GM15510 (cell line): ENCODE results near the gene CCDC57.

Experiments used
- POLR2A ChIP-seq: IDR thresholded peaks from 3 replicates; pipeline ENCODE4 v1.6.1; 2011; ENCODE audit warnings: borderline replicate concordance; ENCODE audit not compliant: insufficient read length; ENCODE audit errors: extremely low read depth

Gene CCDC57

DNA sequence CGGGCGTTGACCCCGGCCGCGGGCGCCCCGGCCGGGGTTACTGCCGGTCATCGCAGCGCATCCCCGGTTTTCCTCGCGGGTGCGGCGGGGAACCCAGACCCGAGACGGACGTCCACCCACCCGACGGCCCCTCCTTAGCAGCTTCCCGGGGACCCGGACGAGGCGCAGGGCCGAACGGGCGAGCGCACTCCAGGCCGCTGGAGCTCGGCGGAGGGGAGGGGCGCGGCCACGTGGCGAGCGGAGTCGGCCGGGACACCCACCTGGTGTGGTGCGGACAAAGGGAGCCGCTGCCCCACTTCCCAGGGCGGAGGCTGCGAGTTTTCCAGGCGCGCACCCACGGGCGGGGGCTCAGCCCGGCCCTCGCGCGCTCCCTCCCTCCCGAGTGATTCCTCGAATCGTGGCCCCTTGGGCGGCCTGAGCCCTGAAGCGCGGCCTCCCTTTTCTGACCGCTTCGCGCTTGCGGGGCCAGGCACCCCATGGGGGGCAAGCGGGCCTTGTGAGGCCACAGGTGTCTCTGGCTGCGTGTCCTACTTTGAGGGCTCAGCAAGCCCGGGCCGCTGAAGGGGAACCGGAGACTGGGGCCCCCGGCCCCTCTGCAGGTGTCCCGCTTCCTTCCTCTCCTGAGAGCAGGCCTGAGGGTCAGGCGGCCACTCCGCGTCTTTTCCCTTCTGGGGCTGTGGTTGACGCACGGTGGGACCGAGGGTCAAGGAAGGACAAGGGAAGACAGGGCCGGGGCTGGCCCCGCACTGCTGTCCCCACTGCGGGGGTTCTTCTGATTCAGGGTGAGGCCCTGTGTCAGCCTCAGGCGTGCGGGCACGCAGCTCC is 113.5 kb downstream of the CCDC57 start:
- peak; percentile 53 for TF ChIP-seq POLR2A

DNA sequence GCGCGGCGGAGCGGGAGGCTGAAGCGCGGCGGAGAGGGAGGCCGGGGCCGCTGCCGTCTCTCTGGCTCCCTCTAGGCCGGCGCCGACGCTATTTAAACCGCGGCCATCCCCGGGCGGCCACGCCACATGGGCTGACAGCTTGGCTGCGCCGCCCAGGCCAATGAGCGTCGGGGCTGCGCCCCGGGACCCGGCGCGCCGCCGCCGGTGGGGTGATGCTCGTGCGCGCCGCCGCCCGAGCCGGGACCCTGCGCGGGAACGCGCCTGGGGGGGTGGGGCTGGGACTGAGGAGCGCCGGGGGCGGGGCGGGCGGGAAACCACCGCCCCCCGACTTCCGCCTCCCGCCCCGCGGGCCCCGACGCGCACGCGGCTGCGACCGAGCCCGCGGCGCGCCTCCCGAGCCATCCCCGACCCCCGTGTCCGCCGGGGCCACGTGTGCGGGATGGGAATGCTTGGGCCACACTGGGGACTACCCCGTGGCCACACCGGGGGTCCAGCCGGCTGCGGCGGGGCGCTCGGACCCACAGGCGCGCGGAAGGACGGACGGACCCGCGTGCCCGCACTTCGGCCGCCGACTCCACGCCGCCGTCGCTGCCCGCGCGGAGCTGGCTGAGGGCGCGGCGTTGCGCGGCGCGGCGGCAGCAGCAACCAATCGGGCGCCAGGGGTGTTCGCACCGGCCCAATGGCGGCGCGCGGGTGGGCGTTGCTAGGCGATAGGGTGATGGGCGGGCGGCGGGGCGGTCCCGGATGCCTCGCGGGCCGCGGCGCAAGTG is 114.3 kb downstream of the CCDC57 start, which contains the start of gene FASN:
TSS of gene FASN (minus strand) at position 68 of the 770 bp plus-strand sequence. CDS start 1,791 bp downstream, outside the sequence.
- peak; percentile 99 for TF ChIP-seq POLR2A

DNA sequence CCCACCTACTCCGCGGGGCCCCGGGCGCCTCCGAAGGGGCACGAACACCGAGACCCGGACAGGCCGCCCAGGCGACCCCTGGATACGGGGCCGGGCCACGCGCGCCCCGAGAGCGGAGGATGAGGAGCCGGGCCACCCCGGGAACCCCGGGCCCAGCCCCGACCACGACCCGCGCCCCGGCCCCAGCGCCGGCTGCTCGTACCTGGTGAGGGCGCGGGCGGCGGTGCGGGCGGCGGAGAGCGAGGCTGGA is 114.8 kb downstream of the CCDC57 start:
- no peak for TF ChIP-seq POLR2A

DNA sequence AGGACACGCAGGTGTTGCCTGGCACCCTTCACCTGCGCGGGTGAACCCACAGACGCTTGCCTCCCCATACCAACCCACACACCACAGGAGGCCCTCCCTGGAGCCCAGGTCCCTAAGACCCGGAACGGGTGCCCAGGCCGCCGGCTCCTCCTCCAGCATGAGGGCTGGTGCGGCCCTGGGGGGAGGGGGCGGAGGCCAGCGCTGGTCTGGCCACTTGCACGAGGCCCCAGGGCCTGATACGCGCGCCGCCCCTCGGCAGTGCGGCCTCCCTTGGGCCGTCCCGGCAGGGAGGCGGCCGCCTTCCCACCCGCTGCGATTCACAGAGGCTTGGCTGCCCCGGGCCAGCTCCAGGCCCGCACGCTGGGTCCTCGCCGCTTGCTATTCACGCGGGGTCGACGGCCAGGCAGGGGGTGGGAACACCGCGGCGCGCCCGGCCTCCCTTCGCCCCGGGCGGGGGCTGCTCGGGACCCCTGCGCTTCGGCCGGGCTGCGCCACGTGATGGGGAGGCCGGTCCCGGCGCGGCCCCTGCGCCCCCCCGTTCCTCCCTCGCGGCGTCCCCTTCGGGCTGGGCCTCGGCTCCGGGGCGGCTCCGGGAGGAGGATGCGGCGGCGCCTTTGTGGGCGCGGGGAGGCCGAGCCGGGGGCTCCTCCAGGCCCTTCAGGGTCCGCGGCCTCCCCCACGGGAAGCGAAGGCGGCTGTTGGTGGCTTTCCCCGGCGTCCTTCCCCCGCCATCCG is 115.3 kb downstream of the CCDC57 start:
- TF ChIP-seq POLR2A: peak; percentile 18

DNA sequence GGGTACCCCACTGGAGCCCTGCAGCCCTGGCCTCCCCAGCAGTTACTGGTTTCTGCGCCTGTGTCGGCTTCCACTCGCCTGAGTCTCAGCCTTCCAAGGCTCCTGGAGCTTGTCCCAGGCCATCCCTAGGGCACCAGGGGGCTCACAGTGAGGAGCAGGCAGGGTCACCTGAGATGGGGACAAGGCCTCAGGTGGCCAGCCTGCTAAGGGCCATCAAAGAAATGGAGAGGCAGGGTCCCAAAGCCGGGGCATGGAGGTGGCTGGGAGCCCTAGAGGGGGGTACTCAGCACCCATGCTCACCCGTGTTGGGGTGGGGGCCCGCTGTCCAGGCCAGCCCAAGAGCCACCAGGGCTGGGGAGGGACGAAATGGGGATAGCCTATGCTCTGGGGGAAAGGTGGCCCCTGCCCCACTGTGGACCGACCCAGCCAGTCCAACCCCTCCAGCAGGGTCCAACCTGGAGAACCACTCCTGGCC is 115.9 kb downstream of the CCDC57 start:
- TF ChIP-seq POLR2A: no peak

DNA sequence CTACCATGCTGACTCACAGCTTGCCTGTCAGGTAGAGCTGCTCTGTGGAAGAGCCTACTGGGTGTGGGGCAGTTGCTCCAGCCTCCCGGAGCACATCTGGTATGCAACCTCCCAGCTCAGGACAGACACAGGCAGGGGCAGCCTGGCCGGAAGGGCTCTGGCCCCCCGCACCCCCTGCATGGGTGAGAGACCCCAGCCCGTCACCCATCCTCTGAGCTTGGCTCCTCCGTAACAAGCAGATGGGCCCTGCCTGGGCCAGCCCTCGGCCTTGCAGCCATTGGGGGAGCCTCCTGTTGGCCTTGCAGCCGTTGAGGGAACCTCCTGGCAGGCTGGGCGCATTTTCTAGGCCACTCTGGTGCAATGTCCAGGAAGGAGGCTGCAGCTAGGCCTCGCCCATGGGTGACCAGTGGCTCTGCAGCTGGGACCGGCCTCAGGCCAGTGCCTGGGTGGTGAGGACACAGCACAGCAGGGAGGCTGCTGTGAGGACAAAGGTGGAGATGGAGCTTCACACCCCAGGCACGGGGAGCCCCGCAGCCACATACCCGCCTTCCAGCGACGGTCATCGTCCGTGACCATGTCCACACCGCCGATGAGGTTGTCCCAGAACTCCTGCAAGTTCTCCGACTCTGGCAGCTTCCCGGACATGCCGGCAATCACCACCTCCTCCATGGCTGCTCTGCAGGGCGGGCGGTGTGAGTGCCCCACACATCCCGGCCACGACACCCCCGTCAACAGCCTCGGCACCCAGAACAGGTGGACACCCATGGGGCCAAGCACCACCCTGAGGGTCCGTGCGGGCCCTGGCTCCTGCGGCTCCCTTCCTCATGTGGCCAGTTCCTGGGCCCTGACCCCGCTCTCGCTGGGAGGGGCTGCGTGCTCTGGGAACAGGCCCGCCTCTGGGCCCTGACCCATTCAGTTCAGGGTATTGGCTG is 116.6 kb downstream of the CCDC57 start:
- no peak for TF ChIP-seq POLR2A

DNA sequence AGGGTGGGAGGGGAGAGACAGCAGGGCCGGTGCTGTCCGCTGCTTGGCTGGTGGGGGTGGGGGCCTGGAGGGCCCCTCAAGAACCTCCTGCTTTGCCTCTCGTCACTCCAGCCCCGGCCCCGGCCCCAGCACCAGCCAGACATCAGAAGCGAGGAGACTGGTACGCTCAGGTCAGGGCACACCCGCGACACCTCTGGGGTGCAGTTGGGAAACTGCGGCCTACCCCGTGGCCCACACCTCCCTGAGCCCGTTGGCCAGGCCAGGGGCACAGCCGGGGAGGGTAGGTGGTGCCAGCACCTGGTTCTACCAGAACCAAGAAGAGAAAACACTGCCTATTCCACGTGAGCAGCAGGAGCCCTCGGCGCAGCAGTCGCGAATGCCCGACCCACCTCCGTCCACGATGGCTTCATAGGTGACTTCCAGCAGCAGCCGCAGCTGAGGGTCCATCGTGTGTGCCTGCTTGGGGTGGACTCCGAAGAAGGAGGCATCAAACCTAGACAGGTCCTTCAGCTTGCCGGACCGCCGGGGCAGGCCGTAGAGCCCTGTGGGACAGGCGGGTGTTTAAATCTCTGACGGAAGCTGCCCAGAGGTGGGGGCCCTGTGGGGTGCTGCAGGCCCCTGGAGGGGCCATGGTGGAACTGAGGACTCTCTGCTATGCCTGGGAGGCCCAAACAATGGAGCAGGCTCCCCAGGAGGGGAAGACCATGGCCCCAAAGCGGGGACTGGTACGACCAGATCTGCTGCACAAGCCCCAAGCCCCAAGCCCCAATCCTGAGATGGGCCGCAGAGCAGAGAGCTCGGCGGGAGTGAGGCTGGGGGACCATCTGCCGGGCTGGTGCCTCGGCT is 117.5 kb downstream of the CCDC57 start:
- no peak for TF ChIP-seq POLR2A

DNA sequence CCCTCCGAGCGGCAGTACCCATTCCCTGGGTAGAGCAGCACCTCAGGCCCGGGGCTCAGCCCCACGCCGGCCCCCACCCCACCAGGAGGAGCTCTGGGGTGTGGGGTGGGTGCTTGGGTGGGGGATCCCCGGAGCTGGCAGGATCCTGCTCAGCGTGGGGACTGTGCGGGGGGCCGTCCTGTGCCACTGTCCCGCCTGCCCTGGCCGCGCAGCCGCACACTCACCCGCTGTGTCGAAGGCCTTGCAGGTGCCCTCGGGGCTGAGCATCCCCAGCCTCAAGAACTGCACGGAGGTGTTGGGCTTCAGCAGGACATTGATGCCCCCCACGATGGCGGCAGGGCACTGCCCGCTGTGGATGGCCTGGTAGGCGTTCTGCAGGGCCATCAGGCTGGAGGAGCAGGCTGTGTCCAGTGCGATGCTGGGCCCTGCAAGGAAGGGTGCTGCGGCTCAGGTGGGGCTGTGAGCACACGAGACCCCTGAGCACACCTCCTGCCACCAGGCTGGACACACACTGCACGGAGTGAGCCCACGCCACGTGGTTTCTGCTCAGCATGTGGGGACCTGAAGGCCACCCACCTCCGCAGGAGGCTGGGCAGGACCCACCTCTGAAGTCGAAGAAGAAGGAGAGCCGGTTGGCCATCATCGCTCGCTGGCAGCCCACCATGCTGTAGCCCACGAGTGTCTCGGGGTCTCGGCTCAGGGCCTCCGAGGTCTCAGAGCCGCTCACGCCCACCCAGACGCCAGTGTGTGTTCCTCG is 119.5 kb downstream of the CCDC57 start:
- TF ChIP-seq POLR2A: no peak

DNA sequence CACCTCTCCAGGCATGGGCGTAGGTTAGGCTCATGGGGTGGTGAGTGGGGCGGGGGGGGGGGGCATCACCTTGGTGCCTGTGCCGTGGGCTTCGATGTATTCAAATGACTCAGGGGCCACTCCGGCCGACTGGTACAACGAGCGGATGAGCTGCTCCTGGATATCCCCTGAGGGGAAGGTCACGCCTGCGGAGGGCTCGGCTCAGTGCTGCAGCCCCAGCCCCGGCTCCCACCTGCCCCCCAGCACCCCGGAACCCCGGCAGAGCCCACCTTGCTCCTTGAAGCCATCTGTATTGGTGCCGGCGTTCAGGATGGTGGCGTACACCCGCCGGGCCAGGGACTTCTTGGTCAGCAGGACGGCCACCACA is 120.0 kb downstream of the CCDC57 start:
- TF ChIP-seq POLR2A: no peak

DNA sequence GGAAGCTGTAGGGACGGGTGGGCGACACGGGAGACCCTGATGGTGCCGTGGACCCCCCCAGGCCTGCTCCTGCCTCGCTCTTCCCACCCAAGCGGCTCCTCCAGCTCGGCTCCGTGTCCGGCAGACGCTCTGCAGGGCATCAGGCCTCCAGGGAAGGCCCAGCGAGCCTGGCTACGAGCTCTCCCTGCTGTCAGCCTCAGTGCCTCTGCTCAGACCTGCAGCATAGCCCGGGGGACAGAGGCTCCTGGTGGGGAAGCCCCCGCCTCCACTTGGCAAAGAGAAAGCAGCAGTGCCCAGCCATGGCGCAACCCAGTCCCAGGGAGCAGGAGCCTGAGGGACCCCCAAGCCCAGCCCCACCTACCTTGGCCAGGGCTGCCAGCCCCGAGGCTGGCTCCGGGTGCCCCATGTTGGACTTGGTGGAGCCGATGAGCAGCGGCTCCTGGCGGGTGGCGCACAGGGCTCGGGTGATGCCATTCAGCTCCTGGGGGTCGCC is 120.5 kb downstream of the CCDC57 start:
- no peak for TF ChIP-seq POLR2A

DNA sequence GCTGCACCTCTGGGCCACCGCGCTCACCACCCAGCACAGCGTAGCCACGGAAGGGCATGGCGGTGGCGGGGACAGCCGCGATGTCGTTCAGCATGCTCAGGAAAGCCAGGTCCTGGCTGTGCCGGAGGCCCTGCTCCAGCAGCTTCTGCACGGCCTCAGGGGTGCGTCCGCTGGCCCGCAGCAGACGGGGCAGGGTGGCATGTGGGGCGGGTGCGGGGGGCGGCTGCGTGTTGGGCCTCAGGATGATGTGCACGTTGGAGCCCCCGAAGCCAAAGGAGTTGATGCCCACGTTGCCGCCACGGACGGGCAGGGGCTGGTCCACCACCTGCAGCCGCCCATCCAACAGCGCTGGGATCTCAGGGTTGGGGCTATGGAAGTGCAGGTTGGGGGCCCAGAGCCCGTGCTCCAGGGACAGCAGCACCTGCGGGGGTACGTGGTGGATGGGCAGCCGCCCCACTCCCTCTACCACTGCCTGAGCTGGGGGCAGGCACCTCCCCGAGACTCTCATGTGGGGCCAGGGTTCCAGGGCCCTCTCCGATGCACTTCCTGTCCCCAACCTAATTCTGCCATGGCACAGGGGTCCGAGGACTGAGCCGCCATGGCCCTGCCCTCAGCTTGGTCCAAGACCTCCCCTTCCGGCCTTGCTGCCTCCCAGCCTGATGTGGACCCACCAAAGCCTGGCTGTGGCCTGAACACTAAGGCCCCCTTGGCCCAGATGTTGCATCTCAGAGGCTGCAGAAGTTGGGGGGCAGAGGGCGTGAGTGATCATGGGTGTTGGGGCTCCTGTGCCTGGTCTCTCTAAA is 121.2 kb downstream of the CCDC57 start:
- TF ChIP-seq POLR2A: no peak
